Measurements from ENCODE around the gene EEIG1.

The EEIG1 gene

DNA sequence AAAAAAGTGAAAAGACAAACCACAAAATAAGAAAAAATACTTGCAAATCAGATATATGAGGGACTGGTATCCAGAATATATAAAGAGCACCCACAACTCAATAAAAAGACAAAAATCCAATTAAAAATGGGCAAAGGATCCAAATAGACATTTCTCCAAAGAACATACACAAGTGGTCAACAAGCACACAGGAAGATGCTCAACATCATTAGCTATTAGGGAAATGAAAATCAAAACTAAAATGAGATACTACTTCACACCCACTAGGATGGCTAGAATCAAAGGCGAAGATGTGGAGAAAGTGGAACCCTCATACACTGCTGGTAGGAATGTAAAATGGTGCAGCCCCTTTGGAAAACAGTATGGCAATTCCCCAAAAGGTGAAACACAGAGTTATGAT lies 22.1 kb downstream of the EEIG1 start:
- no peak for DNase-seq

DNA sequence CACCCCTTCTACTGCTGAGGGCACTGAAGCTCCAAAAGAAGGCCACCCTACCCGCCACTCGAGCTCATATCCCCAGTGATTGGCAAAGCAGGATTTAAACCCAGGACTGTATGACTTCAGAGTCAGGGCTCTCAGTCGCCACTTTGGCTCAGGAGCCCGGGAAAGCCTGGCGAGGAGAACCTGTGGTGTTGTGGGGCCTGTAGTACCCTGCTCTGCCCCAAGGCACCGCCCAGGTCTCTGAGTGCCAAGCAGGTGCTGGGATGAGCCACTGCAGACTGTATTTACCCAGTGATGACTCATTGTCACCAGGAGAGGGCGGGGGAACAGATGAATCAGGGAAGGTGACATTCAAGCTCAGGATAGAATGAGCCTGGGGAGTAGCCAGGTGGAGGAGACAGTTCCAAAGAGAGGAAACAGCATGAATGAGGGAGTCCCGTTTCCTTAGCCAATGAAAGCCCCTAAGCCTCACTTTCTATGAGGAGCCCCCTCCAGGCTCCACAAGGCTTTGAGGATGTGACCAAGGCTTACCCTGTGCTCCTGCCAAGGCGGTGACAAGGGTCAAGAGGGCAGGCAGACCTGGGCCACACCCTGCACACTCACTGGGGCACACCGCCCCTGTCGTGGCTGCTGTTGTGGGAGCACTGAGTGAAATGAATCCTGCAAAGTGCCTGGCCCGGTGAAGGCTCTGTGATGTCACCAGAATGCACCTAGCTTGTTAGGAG lies 25.3 kb downstream of the EEIG1 start:
- DNase-seq, result peak; percentile 92

DNA sequence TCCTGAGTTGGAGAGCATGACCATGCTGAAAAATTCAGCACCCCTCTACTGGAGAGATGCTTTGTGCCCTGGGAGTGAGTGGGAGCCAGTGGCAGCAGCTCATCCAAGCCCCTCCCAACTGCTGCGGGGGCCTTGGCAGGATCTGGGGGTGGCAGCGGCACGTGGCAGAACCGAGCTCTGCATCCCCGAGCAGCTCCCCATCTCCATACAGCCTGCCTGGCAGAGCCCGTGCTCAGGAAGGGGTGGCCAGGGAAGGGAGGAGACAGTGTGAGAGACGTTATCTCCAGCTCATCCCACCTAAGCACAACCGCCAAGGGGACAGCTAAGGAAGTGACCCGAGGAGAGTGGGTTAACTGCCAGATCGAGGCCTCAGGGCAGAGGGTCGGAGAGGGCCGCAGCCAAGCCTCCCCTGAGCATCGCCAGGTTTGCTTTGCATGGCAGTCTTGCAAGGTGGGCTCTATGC lies 25.9 kb downstream of the EEIG1 start:
- DNase-seq, result no peak

DNA sequence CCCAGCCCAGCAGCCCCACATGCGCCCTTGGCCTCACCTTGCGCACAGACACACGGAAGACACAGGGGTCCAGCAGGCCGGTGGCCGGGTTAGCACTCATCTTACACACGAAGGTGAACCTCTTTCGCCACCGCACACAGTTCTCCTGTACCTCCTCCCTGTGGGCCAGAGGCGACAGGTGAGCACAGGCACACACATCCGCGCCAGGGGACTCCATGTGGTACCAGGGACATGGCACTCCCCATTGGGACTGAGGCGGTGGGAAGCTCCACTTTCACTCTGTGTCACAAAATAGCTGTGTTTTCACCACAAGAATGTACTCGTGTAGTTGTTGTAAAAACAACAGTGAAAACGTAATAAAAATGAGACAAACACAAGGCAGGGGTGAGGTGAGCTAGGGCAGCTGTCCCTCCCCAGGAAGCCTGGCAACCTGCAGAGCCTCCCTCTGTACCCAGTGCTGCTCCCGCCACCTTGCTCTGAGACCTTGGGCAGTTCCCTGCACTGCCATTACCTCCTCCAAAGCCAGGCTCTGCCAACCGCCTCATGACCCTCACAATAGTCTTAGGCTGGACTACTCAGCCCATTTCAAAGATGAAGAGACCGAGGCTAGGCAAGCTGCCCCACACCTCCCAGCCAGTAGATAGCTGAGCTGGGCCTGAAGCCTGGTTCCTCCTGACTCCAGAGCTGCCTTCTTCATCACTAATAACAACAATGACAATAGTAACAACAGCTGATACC lies 26.9 kb downstream of the EEIG1 start:
- DNase-seq, result no peak

DNA sequence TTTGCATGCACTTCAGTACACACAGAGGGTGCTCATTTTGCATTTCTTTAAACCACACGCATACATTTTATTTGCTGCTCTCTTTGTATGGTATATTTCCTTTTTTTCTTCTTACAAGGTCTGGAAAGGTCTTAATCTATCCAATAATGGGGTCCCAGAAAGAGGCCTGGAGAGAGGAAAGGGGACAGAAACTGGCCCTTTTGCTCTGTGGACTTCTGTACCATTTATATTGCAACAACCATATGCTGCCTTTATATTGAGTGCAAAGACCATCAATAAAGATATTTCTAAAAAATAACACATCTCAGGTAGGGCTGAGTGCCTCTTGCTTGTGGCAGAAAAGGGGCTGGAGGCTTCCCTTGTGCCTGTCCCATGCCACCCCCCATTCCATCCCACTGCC lies 27.6 kb downstream of the EEIG1 start:
- DNase-seq, result no peak

DNA sequence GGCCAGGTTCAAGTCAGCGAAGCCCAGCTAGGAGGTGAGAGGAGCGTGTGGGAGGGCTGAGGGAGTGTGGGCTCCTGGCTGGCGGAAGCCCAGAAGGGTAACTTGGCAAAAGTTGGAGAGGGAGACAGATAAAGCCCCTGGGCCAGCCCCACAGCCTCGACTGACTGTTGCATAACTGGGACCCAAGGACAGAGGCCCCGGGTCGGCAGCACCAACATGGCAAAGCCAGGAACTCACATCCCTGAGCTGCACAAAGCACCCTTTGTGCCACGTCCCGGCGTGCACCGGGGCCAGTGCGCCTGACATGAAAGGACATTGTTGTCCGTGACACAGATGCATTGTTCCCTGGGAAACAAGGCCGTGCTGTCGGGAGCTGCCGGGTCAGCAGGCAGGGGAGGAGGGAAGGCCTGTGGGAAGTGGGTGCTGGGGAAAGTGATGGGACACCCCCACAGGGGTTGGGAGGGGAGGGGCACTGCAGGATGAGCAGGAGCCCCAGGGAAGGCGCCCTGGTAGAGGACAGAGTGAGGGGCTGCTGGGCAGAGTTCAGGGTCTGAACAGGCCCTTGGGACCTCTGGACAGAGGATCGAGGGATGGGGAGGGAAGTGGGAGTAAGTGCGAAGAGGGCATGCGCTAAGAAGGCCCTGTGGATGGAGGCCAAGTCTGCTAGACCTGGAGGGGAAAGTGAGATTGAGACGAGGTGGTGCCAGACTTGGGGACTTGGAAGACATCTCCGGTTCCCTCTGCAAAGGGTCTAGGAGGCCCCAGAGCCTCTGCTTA lies 30.1 kb downstream of the EEIG1 start:
- no peak for DNase-seq

DNA sequence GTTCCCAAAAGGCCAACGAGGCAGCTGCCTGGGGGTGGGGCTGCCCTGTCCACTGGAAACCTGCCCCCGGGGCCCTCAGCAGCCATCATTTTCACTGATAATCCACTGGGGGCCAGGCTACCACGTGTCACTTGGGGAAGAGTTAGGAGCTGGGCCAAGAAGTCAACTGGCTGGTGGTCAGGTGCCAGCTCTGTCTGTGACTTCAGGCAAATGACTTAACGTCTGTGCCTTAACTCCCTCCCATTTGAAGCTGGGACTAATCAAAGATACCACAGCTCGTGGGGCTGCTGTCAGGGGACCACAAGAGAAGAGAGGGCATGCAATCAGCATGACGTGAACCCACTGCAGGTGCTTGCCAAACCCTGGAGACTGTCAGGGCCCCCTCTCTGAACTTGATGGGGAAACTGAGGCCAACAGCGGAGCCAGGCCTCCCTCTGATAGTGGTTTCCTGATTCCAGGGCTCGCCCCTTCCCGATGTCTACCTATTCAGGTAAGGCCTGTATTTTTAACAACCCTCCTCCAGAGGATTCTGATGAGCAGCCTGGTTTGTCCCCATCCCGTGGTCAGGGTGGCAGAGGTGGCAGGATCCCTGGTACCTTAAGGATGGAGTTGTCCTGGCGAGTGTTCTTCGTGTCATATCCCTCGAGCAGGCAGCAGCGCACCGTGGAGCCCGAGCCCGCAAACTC lies 30.8 kb downstream of the EEIG1 start:
- DNase-seq, result no peak

DNA sequence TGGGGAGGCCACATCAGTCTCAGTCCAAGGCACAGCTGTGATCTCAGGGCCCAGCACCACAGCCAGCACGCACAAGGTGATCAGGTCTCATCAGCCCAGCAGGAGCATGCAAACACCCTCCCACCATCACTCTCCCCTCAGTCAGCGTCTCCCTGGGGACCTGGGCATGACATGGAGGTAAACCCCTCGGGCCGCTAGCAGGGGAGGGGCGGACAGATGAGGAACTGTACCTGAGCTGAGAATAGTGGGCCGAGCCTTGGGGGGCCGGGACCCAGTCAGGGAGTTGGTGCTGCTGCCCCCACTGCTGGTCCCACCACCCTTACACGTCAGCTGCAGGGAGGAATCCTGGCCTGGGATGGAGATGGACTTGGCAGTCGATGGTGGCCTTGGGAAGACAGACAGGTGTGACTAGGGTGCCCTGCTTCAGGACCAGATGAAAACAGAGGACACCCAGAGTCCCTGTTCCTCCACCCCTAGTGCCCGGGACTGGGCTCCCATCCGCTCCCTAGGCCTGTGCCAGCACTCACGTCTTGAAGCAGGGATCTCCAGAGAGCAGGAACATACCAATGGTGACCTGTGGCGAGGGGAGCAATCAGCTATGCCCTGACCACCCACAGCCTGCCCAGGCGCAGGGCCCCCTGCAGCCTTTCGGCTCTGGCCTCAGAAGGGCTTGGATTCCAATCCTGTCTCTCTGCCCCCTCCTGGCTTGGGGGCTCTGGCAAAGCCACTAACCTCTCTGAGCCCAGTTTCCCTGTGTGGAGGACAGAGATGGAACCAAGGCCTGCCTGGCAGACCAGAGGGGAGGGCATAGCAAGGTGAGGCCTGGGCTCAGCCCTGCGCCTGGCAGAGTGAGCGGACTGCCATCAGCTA lies 32.7 kb downstream of the EEIG1 start:
- DNase-seq, result no peak

DNA sequence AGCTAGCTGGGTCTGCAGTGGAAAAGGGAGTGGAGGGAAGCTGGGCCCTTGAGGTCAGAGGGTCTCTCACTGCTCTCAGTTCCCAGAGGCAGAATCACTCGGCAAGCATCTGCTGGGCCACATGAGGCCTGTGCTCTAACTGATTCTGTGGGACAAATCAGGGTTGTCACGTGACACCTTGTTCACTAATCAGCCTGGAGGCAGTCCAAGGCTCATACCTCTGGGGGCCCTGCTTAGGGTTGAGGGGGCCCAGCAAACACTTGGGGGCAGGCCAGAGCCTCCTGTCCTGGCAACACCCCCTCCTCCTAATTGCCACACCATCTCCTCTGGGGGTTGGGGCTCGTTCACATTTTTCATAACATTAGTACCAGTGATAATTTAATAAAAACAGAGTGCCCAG lies 34.1 kb downstream of the EEIG1 start:
- no peak for DNase-seq

DNA sequence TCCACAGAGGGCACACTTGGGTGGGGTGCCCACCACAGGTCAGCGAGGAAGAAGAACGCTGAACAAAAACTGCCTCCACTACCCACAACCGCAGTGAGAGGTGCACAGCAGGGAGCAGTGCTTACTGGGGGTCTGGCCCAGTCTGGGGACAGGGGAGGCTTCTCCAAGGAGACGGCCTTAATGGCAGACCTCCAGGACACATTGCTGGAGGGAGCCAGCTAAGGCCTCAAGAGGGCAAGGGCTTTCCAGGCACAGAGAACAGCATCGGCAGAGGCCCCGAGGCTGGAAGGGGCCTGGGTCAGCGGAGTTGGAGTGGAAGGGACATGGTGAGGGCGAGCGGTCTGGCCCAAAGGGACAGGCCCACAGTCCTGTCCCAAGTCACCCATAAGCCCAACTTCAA lies 34.8 kb downstream of the EEIG1 start:
- DNase-seq, result no peak

DNA sequence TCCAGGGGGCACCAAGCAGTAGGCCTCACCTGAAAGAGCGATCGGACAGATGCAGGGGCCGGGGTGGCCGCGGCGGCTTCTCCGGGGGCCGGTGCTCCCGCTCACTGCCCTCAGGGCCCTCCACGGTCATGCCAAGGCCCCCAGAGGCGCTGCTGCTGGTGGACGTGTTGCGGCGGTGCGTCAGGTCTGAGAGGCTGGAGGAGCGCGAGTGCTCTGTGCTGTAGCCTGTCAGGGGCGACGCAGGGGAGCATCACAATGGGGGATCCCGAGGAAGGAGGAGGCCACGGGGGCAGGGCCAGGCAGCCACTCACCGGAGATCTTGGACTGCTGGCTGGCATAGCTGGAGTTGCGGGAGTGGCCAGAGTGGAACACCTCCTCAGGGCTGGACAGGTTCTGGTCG lies 35.5 kb downstream of the EEIG1 start:
- DNase-seq, result no peak

DNA sequence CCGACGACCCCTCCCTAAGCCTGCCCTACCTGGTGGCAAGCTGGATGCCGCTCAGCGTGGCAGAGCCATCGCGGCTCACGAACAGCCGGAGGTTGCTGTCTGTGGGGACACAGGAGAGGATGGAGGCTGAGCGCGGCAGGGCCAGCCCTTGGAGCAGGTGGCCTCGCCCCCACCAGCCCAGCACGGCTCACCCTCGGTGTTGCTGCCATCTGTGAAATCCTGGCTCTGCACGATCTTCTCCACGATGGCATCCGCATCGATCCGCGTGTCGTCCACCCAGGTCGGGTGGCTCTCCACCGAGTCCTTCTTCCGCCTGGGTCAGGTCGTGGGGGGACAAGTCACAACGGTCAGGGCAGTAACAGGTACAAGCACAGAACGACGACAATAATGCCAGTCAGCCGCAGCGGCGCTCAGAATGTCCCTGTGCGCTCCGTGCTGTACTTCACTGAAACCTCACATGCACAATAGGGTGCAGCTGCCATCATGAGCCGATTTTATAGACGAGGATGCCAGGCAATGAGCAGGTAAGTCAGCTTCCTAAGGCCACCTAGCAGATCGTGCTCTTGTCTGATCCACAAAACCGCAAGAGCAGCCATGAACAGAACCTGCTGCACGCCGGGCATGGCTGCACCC lies 36.1 kb downstream of the EEIG1 start:
- DNase-seq, result no peak

DNA sequence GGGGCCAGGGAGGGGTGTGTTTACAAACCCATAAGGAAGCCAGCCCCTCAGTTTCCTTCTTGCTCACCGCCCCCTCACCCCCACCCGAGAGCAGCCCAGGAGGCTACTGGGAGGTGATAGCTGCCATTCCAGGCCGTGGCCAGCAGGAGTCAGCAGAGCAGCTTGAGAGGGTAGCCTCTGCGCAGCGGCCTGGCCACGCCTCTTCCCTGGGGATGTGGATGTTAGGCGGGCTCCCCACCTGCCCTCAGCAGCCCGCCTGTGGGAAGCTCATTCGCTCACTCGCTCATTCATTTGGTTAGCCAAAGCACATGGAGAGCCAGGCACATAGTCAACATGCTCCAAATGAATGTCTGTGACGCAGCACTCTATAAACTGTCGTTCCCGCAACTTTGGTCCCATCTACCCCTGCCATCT lies 37.1 kb downstream of the EEIG1 start:
- peak; percentile 91 for DNase-seq

DNA sequence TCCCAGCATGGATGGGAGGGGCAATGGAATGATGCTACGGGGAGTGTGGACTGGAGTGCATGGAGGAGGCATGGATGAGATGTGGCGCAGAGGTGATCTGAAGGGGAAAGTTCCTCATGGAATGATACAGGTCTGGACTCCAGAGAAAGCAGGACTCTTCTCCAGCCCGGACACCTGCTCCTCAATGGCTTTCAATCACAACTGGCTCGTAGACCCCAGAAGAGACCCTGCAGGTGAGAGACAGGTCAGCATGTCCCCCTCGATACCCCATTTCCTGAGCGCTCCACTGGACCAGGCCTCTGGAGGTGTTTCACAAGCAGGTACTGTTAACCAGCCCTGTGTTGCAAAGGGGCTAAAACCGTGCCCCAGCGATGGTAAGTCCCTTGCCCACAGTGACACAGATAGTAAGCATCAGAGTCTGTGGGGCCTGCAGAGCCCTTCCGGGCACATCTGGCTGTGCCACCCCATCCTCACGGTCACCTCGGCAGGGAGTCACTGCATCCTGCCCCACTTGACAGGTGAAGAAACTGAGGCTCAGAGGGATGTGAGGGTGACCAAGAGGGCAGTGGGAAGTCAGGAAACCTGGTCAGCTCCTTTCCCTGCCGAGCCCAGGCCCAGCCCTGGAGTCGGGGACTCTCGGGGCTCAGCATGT lies 37.7 kb downstream of the EEIG1 start:
- DNase-seq, result no peak

DNA sequence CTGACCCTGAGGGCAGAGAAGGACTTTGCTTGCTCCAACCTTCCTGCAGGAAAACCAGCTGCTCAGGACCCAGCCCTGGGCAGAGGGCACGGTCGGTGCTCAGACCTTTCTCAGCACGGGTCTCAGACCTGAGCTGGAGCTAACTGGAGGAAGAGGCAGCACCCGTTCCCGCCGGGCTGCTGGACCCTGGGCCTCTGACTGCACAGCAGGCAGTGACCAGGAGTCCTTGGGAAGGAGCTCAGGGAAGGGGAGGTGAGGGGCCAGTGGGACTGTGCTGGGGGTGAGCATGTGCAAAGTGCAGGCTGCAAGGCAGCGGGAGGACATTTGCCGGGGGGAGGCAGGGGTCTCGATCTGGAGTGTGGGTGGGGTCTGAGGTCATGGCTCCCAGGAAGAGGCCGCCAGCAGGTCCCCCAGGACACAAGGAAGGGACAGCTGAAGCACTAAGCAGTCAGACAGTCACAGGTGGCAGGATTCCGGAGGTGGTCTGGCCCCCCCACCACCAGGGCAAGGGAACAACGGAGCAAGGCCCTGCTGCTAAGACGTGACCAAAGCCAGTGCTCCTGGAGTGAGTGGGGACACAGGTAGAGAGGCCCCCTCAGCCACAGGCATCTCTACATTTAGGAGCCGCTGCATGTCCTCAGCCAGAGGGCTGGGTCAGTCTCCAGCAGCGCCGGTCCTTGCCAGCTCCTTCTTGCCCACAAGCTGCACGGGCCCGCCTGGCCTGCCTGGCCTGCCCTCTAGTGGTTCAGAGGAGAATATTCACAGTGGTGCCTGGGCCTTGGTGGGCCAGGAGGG lies 38.4 kb downstream of the EEIG1 start:
- DNase-seq, result peak; percentile 65

DNA sequence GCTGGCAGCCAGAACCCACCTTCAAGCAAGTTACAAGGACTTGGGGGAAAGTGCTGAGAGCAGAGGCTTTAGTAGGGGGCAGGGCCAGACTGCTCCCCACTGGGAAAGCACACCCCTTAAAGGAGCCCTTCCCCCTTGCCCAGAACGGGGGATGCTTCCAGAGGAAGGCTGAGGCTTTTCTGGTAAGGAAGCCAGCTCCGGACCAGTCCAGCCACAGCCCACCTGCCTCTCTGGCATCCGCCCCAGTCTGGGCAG lies 38.9 kb downstream of the EEIG1 start:
- no peak for DNase-seq

DNA sequence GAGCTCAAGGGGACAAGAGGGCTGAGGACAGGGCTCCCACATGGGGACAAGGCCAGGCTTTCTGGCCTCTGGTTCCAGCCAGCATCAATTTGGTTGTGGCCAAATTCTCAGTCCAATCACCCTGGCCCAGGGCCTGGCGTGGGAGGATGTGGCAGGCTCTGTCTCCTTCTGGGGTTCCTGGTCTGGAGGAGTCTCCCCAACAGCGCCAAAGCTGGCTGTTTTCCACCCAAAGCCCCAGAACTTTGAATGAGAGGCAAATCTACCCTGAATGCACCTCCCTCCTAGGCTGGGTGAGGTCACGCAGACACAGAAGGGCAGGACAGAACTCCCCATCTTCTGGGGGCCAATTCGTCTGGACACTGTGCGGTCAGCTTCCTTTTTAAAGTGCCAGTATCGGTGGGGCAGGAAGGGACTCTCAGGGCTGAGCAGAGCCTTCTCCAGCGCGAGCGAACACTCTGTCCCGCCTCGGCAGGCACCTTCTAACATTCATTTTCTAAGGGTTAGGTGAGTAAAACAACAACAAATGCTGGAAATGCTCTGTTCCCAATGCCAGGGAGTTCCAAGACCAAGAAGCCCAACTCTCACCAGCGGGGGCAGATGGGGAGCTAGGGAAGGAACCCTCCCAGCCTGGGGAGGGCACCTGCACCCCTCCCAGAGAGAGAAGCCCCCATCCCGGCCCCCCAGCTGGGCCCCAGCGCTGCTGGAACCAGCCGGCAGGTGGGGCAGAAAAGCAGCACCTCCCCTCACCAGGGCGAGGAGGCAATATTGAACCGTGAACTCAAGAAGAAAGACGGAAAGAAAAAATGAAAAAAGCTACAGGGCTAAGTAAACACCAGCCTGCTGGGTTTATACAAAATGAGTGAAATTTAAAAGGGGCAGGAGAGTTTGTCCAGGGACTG lies 39.5 kb downstream of the EEIG1 start:
- no peak for DNase-seq

DNA sequence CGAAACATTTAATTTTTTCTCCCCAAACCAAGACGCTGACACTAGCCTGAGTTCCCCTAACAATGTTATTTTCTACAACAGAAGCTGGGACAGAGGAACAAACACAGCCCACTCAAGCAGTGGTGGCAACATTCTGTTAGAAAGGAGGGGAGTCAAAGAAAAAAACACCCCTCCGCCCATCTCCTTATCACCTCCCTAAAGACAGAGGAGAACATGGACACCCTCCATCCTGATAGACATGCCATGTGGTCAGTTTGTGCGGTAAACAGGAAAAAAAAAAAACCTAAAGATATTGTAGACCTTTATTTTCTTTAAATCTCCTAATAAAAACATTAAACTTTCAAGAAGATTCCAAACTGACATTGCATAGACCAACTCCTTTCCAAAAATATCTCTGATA lies 40.2 kb downstream of the EEIG1 start:
- no peak for DNase-seq

DNA sequence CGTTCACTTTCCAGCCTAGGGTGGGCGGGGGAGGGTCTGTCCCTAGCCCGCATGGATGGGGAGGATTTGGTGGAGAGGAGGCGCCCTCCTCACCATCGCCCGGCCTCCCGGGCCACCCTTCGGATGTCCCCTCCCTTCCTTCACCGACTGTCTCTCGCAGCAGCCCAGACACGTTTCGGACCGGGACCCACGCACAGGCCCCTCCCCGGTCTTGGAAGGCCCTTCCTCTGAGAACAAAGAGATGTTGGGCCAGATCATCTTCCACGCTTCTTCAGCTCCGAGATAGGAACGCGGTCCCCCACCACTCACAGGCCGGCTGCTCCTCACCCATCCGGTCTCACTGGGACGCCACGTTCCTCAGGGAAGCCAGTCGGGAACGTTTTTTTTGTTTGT lies 42.5 kb downstream of the EEIG1 start:
- DNase-seq, result no peak
